ENCODE data around the gene NLGN3. TPM values are rescaled to one million over a fixed set of nuclear protein-coding genes. Genes with fewer than 3 reads are reported as not detected.
A peak's percentile ranks its signal among the peaks of the same experiment; 100 is the strongest.

NLGN3 gene
- total RNA-seq, 6 donors from 2014 or later, result 0.20 to 1.0 (median 0.61) TPM; not detected in 1

GRCh38 chrX:71100581-71101505 lies 43.8 kb upstream of the NLGN3 start:
- Histone ChIP-seq H3K9me3 (no peaks in the 10 kb centered on the region), H3K27ac (no peak overlapping the region), H3K36me3 (no peaks in the 10 kb centered on the region), H3K4me1 (peaks cover 12 to 19% (median 15%) of the 10 kb centered on the region in 4 donors), H3K4me3 (no peak overlapping the region), H3K27me3 (no peaks in the 10 kb centered on the region)
- ATAC-seq (ENCODE audit: low FRiP score in 2 of 2) (no peak), DNase-seq (peak in 1 of 2 donors; percentile 66)
- TF ChIP-seq EP300 (IDR thresholded peaks at IDR 0.05) (no peak), POLR2A (IDR thresholded peaks at IDR 0.05) (no peak), POLR2AphosphoS5 (IDR thresholded peaks at IDR 0.05) (no peak), CTCF (IDR thresholded peaks at IDR 0.05) (no peak)
- WGBS, 2 donors, result 70 to 80% methylated on average over 11 to 31 of the region's 31 CpGs

DNA sequence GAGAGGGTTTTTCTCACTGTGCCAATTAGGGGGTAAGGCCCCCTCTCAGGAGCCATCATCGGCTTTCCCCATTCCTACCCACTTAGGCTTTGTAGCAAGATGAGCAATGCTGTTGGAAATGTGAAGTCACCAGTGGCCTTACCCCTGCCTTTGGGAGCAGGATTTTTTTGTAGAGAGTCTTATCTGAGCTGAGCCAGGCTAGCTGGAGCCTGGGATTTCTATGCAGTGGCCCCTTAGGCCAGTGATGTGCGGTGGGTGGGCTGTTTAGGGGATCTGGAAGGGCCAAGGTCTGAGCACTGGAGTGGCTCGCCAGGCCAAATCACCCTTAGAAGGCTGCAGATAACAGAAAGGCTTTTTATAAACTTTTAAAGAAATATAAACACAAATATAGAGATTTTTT lies 42.3 kb upstream of the NLGN3 start:
- H3K9me3 ChIP-seq, result no peaks in the 10 kb centered on the region

GRCh38 chrX:71103110-71103983 lies 41.3 kb upstream of the NLGN3 start:
- no peaks in the 10 kb centered on the region for H3K36me3 ChIP-seq
- TF ChIP-seq EP300 (IDR thresholded peaks at IDR 0.05), result no peak
- no peak for TF ChIP-seq CTCF (IDR thresholded peaks at IDR 0.05)
- no peak for TF ChIP-seq POLR2A (IDR thresholded peaks at IDR 0.05)
- TF ChIP-seq POLR2AphosphoS5 (IDR thresholded peaks at IDR 0.05), result no peak
- peaks cover 4 to 20% (median 8%) of the 10 kb centered on the region in 4 donors for H3K4me1 ChIP-seq
- ATAC-seq (ENCODE audit: low FRiP score in 2 of 2) (peak in 1 of 2 donors; percentile 36), DNase-seq (peak in 1 of 2 donors; percentile 37)
- WGBS, 2 donors, result 22 to 29% methylated on average over 8 to 9 of the region's 10 CpGs
- H3K27ac ChIP-seq, result peak overlapping the region in 3 of 4 donors; percentile 59 to 74 (median 64)
- no peak overlapping the region for H3K4me3 ChIP-seq
- no peaks in the 10 kb centered on the region for H3K9me3 ChIP-seq
- no peaks in the 10 kb centered on the region for H3K27me3 ChIP-seq

More for the DNA sequence above, 42.3 kb upstream of the NLGN3 start:
- Histone ChIP-seq H3K27me3 (no peaks in the 10 kb centered on the region), H3K36me3 (no peaks in the 10 kb centered on the region), H3K4me3 (no peak overlapping the region), H3K27ac (peak overlapping the region in 2 of 4 donors; percentile 48 to 59), H3K4me1 (peaks cover 10 to 15% (median 12%) of the 10 kb centered on the region in 4 donors)
- DNase-seq, result no peak
- 67 to 90% methylated on average over 2 to 3 of the region's 3 CpGs for WGBS, 2 donors
- no peak for ATAC-seq (ENCODE audit: low FRiP score in 2 of 2)
- TF ChIP-seq CTCF (IDR thresholded peaks at IDR 0.05) (no peak), POLR2AphosphoS5 (IDR thresholded peaks at IDR 0.05) (no peak)

DNA sequence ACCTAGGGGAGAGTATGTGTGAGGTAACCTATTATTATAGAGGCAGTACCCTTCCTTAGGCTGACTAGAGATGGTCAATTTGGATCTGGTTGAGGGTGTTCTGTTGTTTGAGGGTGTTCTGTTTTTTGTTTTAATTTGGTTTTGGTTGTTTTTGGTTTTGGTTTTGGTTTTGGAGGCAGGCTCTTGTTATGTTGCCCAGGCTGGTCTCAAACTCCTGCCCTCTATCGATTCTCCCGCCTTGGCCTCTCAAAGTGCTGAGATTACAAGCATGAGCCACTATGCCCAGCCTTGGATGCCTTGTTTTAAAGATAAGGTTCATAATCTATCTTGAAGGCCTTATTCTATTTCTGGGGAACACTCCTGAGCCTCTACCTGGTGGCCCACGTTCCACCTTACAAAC lies 39.0 kb upstream of the NLGN3 start:
- Histone ChIP-seq H3K36me3 (no peaks in the 10 kb centered on the region), H3K27ac (no peak overlapping the region), H3K4me1 (peaks cover 3 to 20% (median 7%) of the 10 kb centered on the region in 4 donors), H3K27me3 (no peaks in the 10 kb centered on the region), H3K9me3 (no peaks in the 10 kb centered on the region), H3K4me3 (no peak overlapping the region)
- WGBS, 2 donors, result 84 to 100% methylated on average over 3 of the region's 3 CpGs
- DNase-seq (no peak), ATAC-seq (ENCODE audit: low FRiP score in 2 of 2) (no peak)
- TF ChIP-seq POLR2AphosphoS5 (IDR thresholded peaks at IDR 0.05), result no peak
- TF ChIP-seq CTCF (IDR thresholded peaks at IDR 0.05), result no peak
